Endothelial cell (in vitro differentiated cells): Measurements from ENCODE around the gene CLN6. TPM values are rescaled to one million over a fixed set of nuclear protein-coding genes. Genes with fewer than 3 reads are reported as not detected.

ENCODE experiments used
- DNase-seq: peaks from one replicate; pipeline ENCODE4 v3.0.0; 2021; ENCODE audit warnings: low spot score
- H3K27ac Mint-ChIP-seq: one replicate; pipeline ENCODE4 v1.8.0; 2021; ENCODE audit warnings: mixed read lengths, inconsistent platforms; ENCODE audit not compliant: unreplicated experiment
- H3K27me3 Mint-ChIP-seq: one replicate; pipeline ENCODE4 v1.8.0; 2021; ENCODE audit warnings: mild to moderate bottlenecking, moderate library complexity, mixed read lengths, inconsistent platforms; ENCODE audit not compliant: unreplicated experiment
- H3K36me3 Mint-ChIP-seq: one replicate; pipeline ENCODE4 v1.8.0; 2021; ENCODE audit warnings: mild to moderate bottlenecking, low read depth, mixed read lengths, inconsistent platforms; ENCODE audit not compliant: unreplicated experiment
- H3K4me1 Mint-ChIP-seq: one replicate; pipeline ENCODE4 v1.8.0; 2021; ENCODE audit warnings: mild to moderate bottlenecking, mixed read lengths, inconsistent platforms; ENCODE audit not compliant: unreplicated experiment
- H3K4me3 Mint-ChIP-seq: one replicate; pipeline ENCODE4 v1.8.0; 2021; ENCODE audit warnings: mild to moderate bottlenecking, mixed read lengths, inconsistent platforms; ENCODE audit not compliant: unreplicated experiment
- H3K9me3 Mint-ChIP-seq: one replicate; pipeline ENCODE4 v1.8.0; 2021; ENCODE audit warnings: mixed read lengths, inconsistent platforms; ENCODE audit not compliant: unreplicated experiment
- CTCF ChIP-seq: fragments of 200-600 bp; sonication (generic); IDR thresholded peaks from one replicate; pipeline ENCODE4 v1.5.0; 2021; ENCODE audit warnings: antibody characterized with exemption; ENCODE audit not compliant: unreplicated experiment
- total RNA-seq: library from RNA; stranded (reverse); fragmentation: NEBNext Ultra II Directional; extraction: Animal tissue kit (Norgen Biotek cat#: 25700); gene quantifications from one replicate; pipeline ENCODE4 v1.2.1, GENCODE V29; 2021; ENCODE audit not compliant: unreplicated experiment

Gene CLN6
- total RNA-seq, 1 donor from 2014 or later = 42.1 TPM

GRCh38 chr15:68218847-68219798 is 10.4 kb downstream of the CLN6 start:
- H3K36me3 Mint-ChIP-seq = peaks cover 4% of the 10 kb centered on the region

GRCh38 chr15:68218331-68218730 is 11.2 kb downstream of the CLN6 start:
- H3K36me3 Mint-ChIP-seq = peaks cover 4% of the 10 kb centered on the region
- no peaks in the 10 kb centered on the region for H3K9me3 Mint-ChIP-seq
- peaks cover 6% of the 10 kb centered on the region for H3K4me1 Mint-ChIP-seq
- no peak overlapping the region for H3K4me3 Mint-ChIP-seq
- H3K27me3 Mint-ChIP-seq = peaks cover 3% of the 10 kb centered on the region
- no peak for DNase-seq
- H3K27ac Mint-ChIP-seq = no peak overlapping the region
- no peak for TF ChIP-seq CTCF

More at GRCh38 chr15:68218847-68219798, 10.4 kb downstream of the CLN6 start:
- Mint-ChIP-seq H3K4me1 (peaks cover 6% of the 10 kb centered on the region), H3K4me3 (no peak overlapping the region), H3K27ac (no peak overlapping the region), H3K9me3 (no peaks in the 10 kb centered on the region), H3K27me3 (peaks cover 3% of the 10 kb centered on the region)
- DNase-seq = no peak
- TF ChIP-seq CTCF = no peak

- peaks cover 6% of the 10 kb centered on the region for H3K4me1 Mint-ChIP-seq
- no peak overlapping the region for H3K27ac Mint-ChIP-seq
- TF ChIP-seq CTCF = no peak
- no peak overlapping the region for H3K4me3 Mint-ChIP-seq
- no peaks in the 10 kb centered on the region for H3K9me3 Mint-ChIP-seq
- peaks cover 4% of the 10 kb centered on the region for H3K36me3 Mint-ChIP-seq
- peaks cover 3% of the 10 kb centered on the region for H3K27me3 Mint-ChIP-seq
- no peak for DNase-seq
These were observed 12.2 kb downstream of the CLN6 start for GRCh38 chr15:68217341-68217740.

- H3K27ac Mint-ChIP-seq = no peak overlapping the region
- no peak for TF ChIP-seq CTCF
These were observed 14.7 kb downstream of the CLN6 start for GRCh38 chr15:68214838-68215254.

More at GRCh38 chr15:68214838-68215254, 14.7 kb downstream of the CLN6 start:
- no peak for DNase-seq
- H3K4me3 Mint-ChIP-seq = no peak overlapping the region
- H3K27me3 Mint-ChIP-seq = peaks cover 3% of the 10 kb centered on the region
- H3K36me3 Mint-ChIP-seq = peaks cover 4% of the 10 kb centered on the region
- H3K9me3 Mint-ChIP-seq = no peaks in the 10 kb centered on the region
- peaks cover 6% of the 10 kb centered on the region for H3K4me1 Mint-ChIP-seq
